Measurements from ENCODE around the gene KCNJ10.

KCNJ10 gene

GRCh38 chr1:160095382-160096105 is 25.6 kb upstream of the KCNJ10 start:
- no peak for TF ChIP-seq ZNF274 (IDR thresholded peaks at IDR 0.05; ENCODE audit: low read depth, low read length)
- no peak overlapping the region for H3K4me3 ChIP-seq (ENCODE audit: low read length)

DNA sequence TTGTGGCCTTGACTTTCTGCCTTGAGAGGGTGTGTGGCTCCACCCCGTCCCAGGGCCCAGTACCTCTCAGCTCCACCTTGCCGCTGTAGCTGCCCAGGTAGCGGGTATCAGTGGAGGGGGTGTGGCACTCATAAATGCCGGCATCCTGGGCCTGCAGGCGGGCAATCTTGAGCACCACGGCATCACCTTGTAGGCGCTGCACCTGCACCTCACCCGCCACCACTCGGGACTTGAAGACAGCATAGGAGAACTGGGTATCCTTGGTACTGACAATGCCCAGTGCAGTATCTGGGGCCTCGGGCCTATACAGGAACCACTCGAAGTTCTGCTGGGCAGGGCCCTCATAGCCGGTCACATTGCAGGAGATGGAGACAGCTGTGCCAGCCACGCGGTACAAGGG is 24.8 kb upstream of the KCNJ10 start:
- H3K4me3 ChIP-seq (ENCODE audit: low read length), result no peak overlapping the region
- no peak for TF ChIP-seq ZNF274 (IDR thresholded peaks at IDR 0.05; ENCODE audit: low read depth, low read length)

DNA sequence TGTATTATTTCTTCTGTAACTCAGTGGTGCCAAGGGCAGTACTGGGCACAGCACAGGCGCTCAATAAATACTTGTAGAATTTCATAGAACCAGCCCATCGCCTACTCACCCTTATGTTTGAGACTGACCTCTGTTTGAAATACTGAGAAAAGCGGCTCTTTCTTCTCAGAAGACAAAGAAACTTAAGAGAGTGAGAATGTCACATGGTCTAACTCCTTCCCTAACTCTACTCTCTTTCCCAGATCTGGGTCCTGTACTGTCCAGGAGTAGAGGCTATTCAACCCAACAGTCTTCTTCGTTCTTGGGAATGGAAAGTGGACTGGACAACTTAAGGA is 24.3 kb upstream of the KCNJ10 start:
- H3K4me3 ChIP-seq (ENCODE audit: low read length), result no peak overlapping the region
- no peak for TF ChIP-seq ZNF274 (IDR thresholded peaks at IDR 0.05; ENCODE audit: low read depth, low read length)

GRCh38 chr1:160093624-160094290 is 23.8 kb upstream of the KCNJ10 start:
- TF ChIP-seq ZNF274 (IDR thresholded peaks at IDR 0.05; ENCODE audit: low read depth, low read length), result no peak
- H3K4me3 ChIP-seq (ENCODE audit: low read length), result no peak overlapping the region

DNA sequence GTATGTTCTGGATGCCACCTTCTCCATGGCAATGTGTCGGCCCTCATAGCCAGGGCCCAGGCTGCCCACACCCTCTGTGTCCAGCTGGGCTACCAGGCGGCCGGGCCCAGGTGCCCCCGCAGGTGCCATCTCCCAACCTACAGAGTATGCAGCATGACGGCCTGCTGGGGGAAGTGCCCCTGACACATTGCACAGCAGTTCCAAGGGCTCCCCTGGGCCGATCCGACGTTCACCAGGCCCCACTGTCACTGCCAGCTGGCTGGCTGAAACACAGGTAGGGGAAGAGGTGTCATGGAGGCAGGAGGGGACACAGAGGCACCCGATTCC is 23.1 kb upstream of the KCNJ10 start:
- no peak overlapping the region for H3K4me3 ChIP-seq (ENCODE audit: low read length)
- TF ChIP-seq ZNF274 (IDR thresholded peaks at IDR 0.05; ENCODE audit: low read depth, low read length), result no peak

DNA sequence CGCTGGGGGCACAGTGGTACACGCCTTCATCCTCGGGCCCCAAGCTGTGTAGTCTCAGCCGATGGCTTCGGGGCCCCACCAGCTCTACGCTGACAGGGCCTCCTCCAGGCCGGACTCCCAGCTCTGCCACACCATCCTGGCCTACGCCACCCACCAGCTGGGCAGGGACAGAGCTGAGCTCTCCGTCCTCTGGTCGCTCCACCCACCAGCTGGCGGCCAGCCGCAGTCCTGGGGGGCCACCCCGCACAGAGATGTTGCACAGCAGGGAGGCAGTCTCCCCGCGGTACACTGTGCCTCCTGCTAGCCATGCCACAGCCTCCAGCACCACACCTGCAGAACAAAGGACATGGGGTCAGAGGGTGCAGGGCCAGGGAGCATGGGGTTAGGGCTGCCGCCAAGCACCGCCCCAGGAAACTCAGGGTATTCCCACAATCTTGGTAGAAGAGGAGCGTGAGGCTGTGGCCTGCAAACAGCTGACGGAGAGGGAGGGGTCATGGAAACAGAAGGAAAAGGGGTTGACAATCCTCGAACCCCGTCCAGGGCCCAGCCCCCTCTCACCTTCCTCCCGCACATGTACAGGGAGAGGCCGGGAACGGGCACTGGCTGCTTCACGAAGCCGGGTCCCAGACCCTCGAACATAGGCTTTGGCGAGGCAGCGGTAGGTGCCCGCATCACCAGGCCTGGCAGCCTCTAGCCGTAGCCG is 22.6 kb upstream of the KCNJ10 start:
- no peak for TF ChIP-seq ZNF274 (IDR thresholded peaks at IDR 0.05; ENCODE audit: low read depth, low read length)
- H3K4me3 ChIP-seq (ENCODE audit: low read length), result no peak overlapping the region

DNA sequence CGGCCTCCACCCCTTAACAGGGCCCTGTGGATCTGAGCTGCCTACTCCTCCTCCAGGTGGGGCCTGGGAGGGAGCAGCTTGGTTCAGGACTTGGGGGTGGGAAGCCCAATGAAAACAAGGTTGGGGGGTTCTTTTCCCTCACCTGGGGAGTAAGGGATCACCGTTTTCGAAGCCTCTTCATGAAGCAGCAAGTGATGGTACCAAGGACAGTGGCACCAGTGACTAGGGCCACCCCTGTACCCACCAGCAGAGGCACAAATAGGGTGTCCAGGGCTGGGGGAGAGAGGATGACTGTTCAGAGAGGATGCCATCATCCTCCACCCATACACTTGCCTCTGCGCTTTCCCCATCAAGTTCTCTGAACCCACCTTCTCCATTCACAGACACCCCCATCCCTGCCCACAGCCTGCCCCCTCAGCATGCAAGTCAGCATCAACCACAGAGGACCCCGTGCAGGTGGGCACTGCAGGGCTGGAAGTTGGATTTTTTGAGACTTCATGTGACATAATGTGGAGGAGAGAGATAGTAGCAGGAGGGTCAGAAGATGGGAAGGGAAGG is 21.8 kb upstream of the KCNJ10 start:
- H3K4me3 ChIP-seq (ENCODE audit: low read length), result no peak overlapping the region
- TF ChIP-seq ZNF274 (IDR thresholded peaks at IDR 0.05; ENCODE audit: low read depth, low read length), result no peak

DNA sequence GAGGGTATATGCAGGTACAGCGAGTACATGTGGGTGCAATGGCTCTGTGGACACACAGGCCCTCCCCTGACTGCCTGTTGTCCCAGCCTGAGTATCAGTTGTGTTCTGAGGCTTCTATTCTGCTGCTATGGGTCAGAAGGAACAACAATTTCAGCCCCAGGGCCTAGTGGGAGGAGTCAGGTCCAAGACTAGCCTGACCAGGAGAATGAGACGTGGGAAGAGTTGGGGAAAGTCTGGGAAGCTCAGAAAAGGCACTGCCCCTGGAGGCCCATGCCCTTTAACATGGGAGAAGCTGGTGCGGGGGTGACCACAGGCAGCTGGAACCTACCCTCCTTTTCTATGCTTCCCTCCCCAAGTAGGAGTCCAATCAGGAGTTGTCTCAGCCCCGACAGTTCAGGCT is 20.8 kb upstream of the KCNJ10 start:
- TF ChIP-seq ZNF274 (IDR thresholded peaks at IDR 0.05; ENCODE audit: low read depth, low read length), result no peak
- H3K4me3 ChIP-seq (ENCODE audit: low read length), result no peak overlapping the region

- no peak overlapping the region for H3K4me3 ChIP-seq (ENCODE audit: low read length)
Observed at GRCh38 chr1:160089883-160090282, 19.9 kb upstream of the KCNJ10 start.

DNA sequence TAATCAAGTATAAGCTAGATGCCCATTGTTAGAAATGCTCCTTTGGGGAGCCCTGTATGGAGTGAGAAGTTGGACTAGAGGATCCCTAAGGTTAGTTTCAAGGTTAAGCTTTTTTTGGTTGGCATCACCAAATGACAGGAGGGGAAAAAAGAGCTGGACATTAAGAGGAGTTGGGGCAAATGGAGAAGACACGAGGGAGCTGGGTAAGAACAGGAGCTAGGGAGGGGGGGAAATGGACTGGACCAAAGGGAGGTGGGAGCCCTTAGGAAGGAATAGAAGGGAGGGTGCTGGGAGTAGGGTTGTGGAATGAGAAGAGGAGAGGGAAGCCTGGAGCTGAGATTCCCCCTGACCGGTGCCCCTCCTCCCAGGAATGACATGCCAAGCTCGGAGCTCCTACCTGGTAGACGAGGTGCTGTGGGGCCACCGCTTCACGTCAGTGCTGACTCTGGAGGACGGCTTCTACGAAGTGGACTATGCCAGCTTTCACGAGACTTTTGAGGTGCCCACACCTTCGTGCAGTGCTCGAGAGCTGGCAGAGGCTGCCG is 17.2 kb upstream of the KCNJ10 start:
- no peak overlapping the region for H3K4me3 ChIP-seq (ENCODE audit: low read length)
- TF ChIP-seq ZNF274 (IDR thresholded peaks at IDR 0.05; ENCODE audit: low read depth, low read length), result no peak

More at GRCh38 chr1:160089883-160090282, 19.9 kb upstream of the KCNJ10 start:
- no peak for TF ChIP-seq ZNF274 (IDR thresholded peaks at IDR 0.05; ENCODE audit: low read depth, low read length)

GRCh38 chr1:160086456-160086892 is 16.5 kb upstream of the KCNJ10 start:
- TF ChIP-seq ZNF274 (IDR thresholded peaks at IDR 0.05; ENCODE audit: low read depth, low read length), result no peak
- H3K4me3 ChIP-seq (ENCODE audit: low read length), result no peak overlapping the region

GRCh38 chr1:160085686-160086455 is 15.9 kb upstream of the KCNJ10 start:
- no peak for TF ChIP-seq ZNF274 (IDR thresholded peaks at IDR 0.05; ENCODE audit: low read depth, low read length)
- no peak overlapping the region for H3K4me3 ChIP-seq (ENCODE audit: low read length)

DNA sequence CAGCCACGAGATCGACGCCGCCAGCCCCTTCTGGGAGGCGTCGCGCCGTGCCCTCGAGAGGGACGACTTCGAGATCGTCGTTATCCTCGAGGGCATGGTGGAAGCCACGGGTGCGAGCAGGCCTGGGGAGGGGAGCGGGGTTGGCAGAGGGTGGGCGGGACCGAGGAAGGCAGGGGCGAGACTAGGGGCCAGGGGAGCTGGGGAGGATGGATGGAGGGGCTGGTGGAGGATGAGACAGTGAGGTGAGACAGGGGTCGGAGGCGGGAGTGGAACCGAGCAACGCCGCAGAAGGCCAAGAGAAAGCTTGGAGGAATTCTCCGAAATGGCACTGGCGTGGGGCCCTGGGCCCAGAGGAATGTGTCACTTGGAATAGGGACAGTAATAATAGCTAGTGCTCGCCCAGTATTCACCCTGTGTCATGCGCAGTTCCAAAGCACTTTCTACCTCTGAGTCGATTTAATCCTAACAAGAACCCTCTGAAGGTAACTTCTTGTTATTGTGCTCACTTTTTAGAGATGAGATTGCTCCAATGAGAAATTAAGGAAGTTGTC is 14.9 kb upstream of the KCNJ10 start:
- TF ChIP-seq ZNF274 (IDR thresholded peaks at IDR 0.05; ENCODE audit: low read depth, low read length), result no peak
- H3K4me3 ChIP-seq (ENCODE audit: low read length), result no peak overlapping the region
